Measurements from ENCODE around the gene PEPD. TPM values are rescaled to one million over a fixed set of nuclear protein-coding genes. Genes with fewer than 3 reads are reported as not detected.

The PEPD gene
- polyA plus RNA-seq, 3 donors: 61.5 to 218 (median 171) TPM

GRCh38 chr19:33407716-33408115 is 113.9 kb downstream of the PEPD start:
- Mint-ChIP-seq H3K4me1 (peaks cover 37% of the 10 kb centered on the region), H3K9me3 (no peaks in the 10 kb centered on the region), H3K36me3 (peaks cover 8 to 15% of the 10 kb centered on the region in 2 donors), H3K27me3 (ENCODE audit: low read depth in 3 of 3) (peaks cover 0 to 4% (median 0%) of the 10 kb centered on the region in 3 donors), H3K27ac (peak overlapping the region in 1 of 7 donors; percentile 45), H3K4me3 (no peak overlapping the region)
- Histone ChIP-seq H2AFZ (ENCODE audit: insufficient read depth, low read depth, low read length, poor library complexity, severe bottlenecking) (no peak overlapping the region), H3K79me2 (ENCODE audit: insufficient read depth, low read length) (no peaks in the 10 kb centered on the region), H4K20me1 (ENCODE audit: insufficient read depth, low read length) (no peaks in the 10 kb centered on the region), H3K27ac (ENCODE audit: low read depth in 1 of 2, low read length in 2 of 2) (no peak overlapping the region), H3K4me3 (replicated peaks in 1 of 3; ENCODE audit: low read depth in 2 of 3, low read length in 3 of 3) (no peak overlapping the region), H3K36me3 (replicated peaks in 1 of 2; ENCODE audit: control insufficient read depth in 1 of 2, insufficient read depth in 2 of 2, low read length in 2 of 2) (no peaks in the 10 kb centered on the region), H3K4me2 (replicated peaks; ENCODE audit: extremely low read depth, low read length, poor library complexity, severe bottlenecking) (no peak overlapping the region), H3K27me3 (ENCODE audit: control insufficient read depth in 2 of 2, insufficient read depth in 2 of 2, low read length in 2 of 2) (no peaks in the 10 kb centered on the region), H3K9ac (ENCODE audit: insufficient read depth, low read length, poor library complexity, severe bottlenecking) (no peak overlapping the region), H3K4me1 (ENCODE audit: control insufficient read depth in 1 of 2, insufficient read depth in 2 of 2, low read length in 2 of 2) (peaks cover 35 to 51% of the 10 kb centered on the region in 2 donors), H3K9me3 (replicated peaks in 1 of 2; ENCODE audit: control insufficient read depth in 1 of 2, insufficient read depth in 1 of 2, low read length in 2 of 2) (no peaks in the 10 kb centered on the region)
- intact Hi-C loops (cut with micrococcal nuclease): loop anchor here (2.0 to 10.0 kb wide), 3 partner anchors 103 to 263 kb away; partner anchors contain the start of gene CEBPA (in 2 of the 2)
- 31% methylated on average over 12 of the region's 12 CpGs for WGBS (ENCODE audit: insufficient coverage)
- TF ChIP-seq CTCF (IDR thresholded peaks at IDR 0.05): no peak
- peak in 2 of 3 donors; percentile 20 to 29 for DNase-seq

GRCh38 chr19:33407140-33407551 is 114.4 kb downstream of the PEPD start:
- no peak overlapping the region for H3K4me3 Mint-ChIP-seq

More at GRCh38 chr19:33407140-33407551, 114.4 kb downstream of the PEPD start:
- no peaks in the 10 kb centered on the region for H3K9me3 ChIP-seq (replicated peaks in 1 of 2; ENCODE audit: control insufficient read depth in 1 of 2, insufficient read depth in 1 of 2, low read length in 2 of 2)
- no peaks in the 10 kb centered on the region for H4K20me1 ChIP-seq (ENCODE audit: insufficient read depth, low read length)
- TF ChIP-seq CTCF (IDR thresholded peaks at IDR 0.05): peak; percentile 66
- intact Hi-C loops (cut with micrococcal nuclease): loop anchor here (2.0 to 10.0 kb wide), 3 partner anchors 102 to 262 kb away; partner anchors contain the start of gene CEBPA (in 2 of the 2)
- H3K9ac ChIP-seq (ENCODE audit: insufficient read depth, low read length, poor library complexity, severe bottlenecking): no peak overlapping the region
- no peaks in the 10 kb centered on the region for H3K36me3 ChIP-seq (replicated peaks in 1 of 2; ENCODE audit: control insufficient read depth in 1 of 2, insufficient read depth in 2 of 2, low read length in 2 of 2)
- no peak overlapping the region for H3K4me3 ChIP-seq (replicated peaks in 1 of 3; ENCODE audit: low read depth in 2 of 3, low read length in 3 of 3)
- Mint-ChIP-seq H3K9me3 (no peaks in the 10 kb centered on the region), H3K36me3 (peaks cover 8 to 15% of the 10 kb centered on the region in 2 donors), H3K27ac (no peak overlapping the region), H3K27me3 (ENCODE audit: low read depth in 3 of 3) (peaks cover 0 to 6% (median 0%) of the 10 kb centered on the region in 3 donors), H3K4me1 (peaks cover 42% of the 10 kb centered on the region)
- no peak overlapping the region for H2AFZ ChIP-seq (ENCODE audit: insufficient read depth, low read depth, low read length, poor library complexity, severe bottlenecking)
- no peak overlapping the region for H3K27ac ChIP-seq (ENCODE audit: low read depth in 1 of 2, low read length in 2 of 2)
- no peaks in the 10 kb centered on the region for H3K27me3 ChIP-seq (ENCODE audit: control insufficient read depth in 2 of 2, insufficient read depth in 2 of 2, low read length in 2 of 2)
- DNase-seq: no peak
- H3K4me1 ChIP-seq (ENCODE audit: control insufficient read depth in 1 of 2, insufficient read depth in 2 of 2, low read length in 2 of 2): peaks cover 40 to 57% of the 10 kb centered on the region in 2 donors
- H3K79me2 ChIP-seq (ENCODE audit: insufficient read depth, low read length): no peaks in the 10 kb centered on the region
- 75% methylated on average over 5 of the region's 9 CpGs for WGBS (ENCODE audit: insufficient coverage)
- no peak overlapping the region for H3K4me2 ChIP-seq (replicated peaks; ENCODE audit: extremely low read depth, low read length, poor library complexity, severe bottlenecking)
